CD4-positive, alpha-beta T cell treated with Interleukin-4 for 1 hour (primary cell): Measurements from ENCODE around the gene SPATA6.

Experiments used
- DNase-seq, 2 donors: peaks; one replicate each; pipeline ENCODE4 v3.0.0-alpha.2; 2020 to 2022

The SPATA6 gene

DNA sequence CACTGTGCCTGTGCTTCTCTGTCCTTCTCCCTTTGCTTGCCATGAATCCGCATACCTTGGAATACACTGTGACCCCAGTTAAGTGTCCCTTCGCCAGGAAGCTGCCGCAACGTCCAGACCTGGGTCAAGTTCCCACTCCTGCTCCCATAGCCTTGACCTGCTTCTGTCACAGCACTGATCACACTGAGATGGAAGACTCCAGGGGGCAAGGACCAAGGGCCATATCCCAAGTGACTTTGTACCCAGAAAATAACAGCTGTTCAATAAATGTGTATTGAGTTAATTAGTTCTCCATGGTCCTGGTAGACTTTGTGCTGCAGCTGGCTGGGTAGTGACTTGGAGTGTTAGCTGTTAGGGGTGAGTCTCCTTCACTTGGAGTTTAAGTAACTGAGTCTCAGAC, 223.6 kb downstream of the SPATA6 start:
- DNase-seq, result no peak

DNA sequence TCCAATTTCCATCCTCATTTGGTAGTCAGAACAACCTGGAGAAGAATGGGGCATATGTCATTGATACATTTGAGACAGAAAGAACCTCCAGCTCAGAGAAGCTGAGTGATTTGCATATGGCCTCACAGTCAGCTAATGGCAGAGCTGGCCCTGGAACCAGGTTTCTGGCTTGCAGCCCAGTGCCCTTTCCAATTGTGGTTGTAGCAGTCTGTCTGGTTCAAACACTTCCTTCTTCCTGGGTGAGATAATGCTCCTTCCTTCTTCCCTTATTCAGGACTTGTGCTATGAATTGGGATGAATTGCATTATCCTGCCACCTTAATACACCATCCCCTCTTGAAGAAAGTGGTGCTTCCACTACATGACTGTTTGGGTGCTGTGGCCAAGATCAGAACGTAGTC, 225.3 kb downstream of the SPATA6 start:
- DNase-seq, result no peak
